Astrocyte of the cerebellum (primary cell): ENCODE data around the gene C1orf21.

ENCODE experiments used
- DNase-seq: peaks from one replicate; pipeline ENCODE4 v3.0.0-alpha.2; 2011; ENCODE audit warnings: low read depth
- H3K4me3 ChIP-seq: 2 replicates; pipeline ENCODE4 v1.5.1; 2011; ENCODE audit warnings: mild to moderate bottlenecking, low read depth, low read length, moderate library complexity
- CTCF ChIP-seq: IDR thresholded peaks from 2 replicates; pipeline ENCODE4 v1.5.1; 2012; ENCODE audit warnings: low read length, low read depth, moderate library complexity, mild to moderate bottlenecking; ENCODE audit errors: missing control alignments
- in situ Hi-C: cut with HindIII; loops from 2 replicates; pipeline ENCODE4 v1.10.0; 2017; ENCODE audit warnings: low sequenced_read_pairs

The C1orf21 gene

GRCh38 chr1:184385865-184386311 lies 941 bp upstream of the C1orf21 start:
- H3K4me3 ChIP-seq, result peak overlapping the region; percentile 79
- in situ Hi-C loops, result no loop called here
- TF ChIP-seq CTCF, result no peak
- no peak for DNase-seq

GRCh38 chr1:184387069-184387475 lies 243 bp downstream of the C1orf21 start:
- DNase-seq, result no peak
- in situ Hi-C loops, result no loop called here
- TF ChIP-seq CTCF, result no peak
- peak overlapping the region; percentile 79 for H3K4me3 ChIP-seq

GRCh38 chr1:184387476-184388318 lies 868 bp downstream of the C1orf21 start:
- in situ Hi-C loops, result no loop called here
- H3K4me3 ChIP-seq, result peak overlapping the region; percentile 79
- no peak for TF ChIP-seq CTCF
- no peak for DNase-seq

- in situ Hi-C loops, result no loop called here
- DNase-seq, result no peak
- H3K4me3 ChIP-seq, result peak overlapping the region; percentile 79
- TF ChIP-seq CTCF, result no peak
Measured at GRCh38 chr1:184388319-184388889, 1.6 kb downstream of the C1orf21 start.

GRCh38 chr1:184388971-184389370 lies 2.1 kb downstream of the C1orf21 start:
- no peak for DNase-seq
- H3K4me3 ChIP-seq, result no peak overlapping the region

GRCh38 chr1:184389446-184389845 lies 2.6 kb downstream of the C1orf21 start:
- TF ChIP-seq CTCF, result no peak
- DNase-seq, result no peak
- H3K4me3 ChIP-seq, result no peak overlapping the region
- in situ Hi-C loops, result no loop called here

More at GRCh38 chr1:184388971-184389370, 2.1 kb downstream of the C1orf21 start:
- in situ Hi-C loops, result no loop called here
- no peak for TF ChIP-seq CTCF
